Neural cell (in vitro differentiated cells): ENCODE measurements around the gene LAYN. TPM values are rescaled to one million over a fixed set of nuclear protein-coding genes. Genes with fewer than 3 reads are reported as not detected.

Experiments
- H2AFZ ChIP-seq: fragments of 200-600, 300-800 bp; sonication (generic), shearing (Covaris generic); 2 replicates; pipeline ENCODE4 v1.6.0; 2014; ENCODE audit warnings: low read depth, mild to moderate bottlenecking, antibody characterized with exemption, low read length, moderate library complexity
- H3F3A ChIP-seq: fragments of 200-600 bp; shearing (Covaris generic); 2 replicates; pipeline ENCODE4 v1.6.1; 2016; ENCODE audit warnings: mild to moderate bottlenecking, moderate library complexity, mixed read lengths, antibody characterized with exemption, low read length; ENCODE audit not compliant: insufficient read depth, poor library complexity, severe bottlenecking
- H3K27ac ChIP-seq: fragments of 200-600, 300-800 bp; sonication (generic), shearing (Covaris generic); 2 replicates; pipeline ENCODE4 v1.5.1; 2014; ENCODE audit warnings: mild to moderate bottlenecking, low read length, moderate library complexity
- H3K27me3 ChIP-seq: fragments of 300-800, 200-600 bp; sonication (generic), shearing (Covaris generic); 2 replicates; pipeline ENCODE4 v1.6.0; 2014; ENCODE audit warnings: mild to moderate bottlenecking, low read depth, low read length, moderate library complexity; ENCODE audit not compliant: insufficient read depth
- H3K36me3 ChIP-seq: fragments of 300-800, 200-600 bp; sonication (generic), shearing (Covaris generic); 2 replicates; pipeline ENCODE4 v1.5.1; 2014; ENCODE audit warnings: mild to moderate bottlenecking, antibody characterized with exemption, low read length, moderate library complexity; ENCODE audit not compliant: insufficient read depth
- H3K4me2 ChIP-seq: fragments of 300-800, 200-600 bp; sonication (generic), shearing (Covaris generic); 2 replicates; pipeline ENCODE4 v1.6.0; 2014; ENCODE audit warnings: mild to moderate bottlenecking, low read length
- H3K4me3 ChIP-seq: fragments of 300-800, 200-600 bp; sonication (generic), shearing (Covaris generic); 2 replicates; pipeline ENCODE4 v1.5.1; 2014; ENCODE audit warnings: mild to moderate bottlenecking, low read length, moderate library complexity
- H3K79me2 ChIP-seq: fragments of 200-600 bp; shearing (Covaris generic); replicated peaks from 2 replicates; pipeline ENCODE4 v1.6.0; 2014; ENCODE audit warnings: mild to moderate bottlenecking, low read length, moderate library complexity; ENCODE audit not compliant: insufficient read depth
- H3K9ac ChIP-seq: fragments of 300-800, 200-600 bp; sonication (generic), shearing (Covaris generic); 2 replicates; pipeline ENCODE4 v1.6.1; 2016; ENCODE audit warnings: mild to moderate bottlenecking, low read length, mixed read lengths
- H3K9me2 ChIP-seq: fragments of 200-600 bp; shearing (Covaris generic); 2 replicates; pipeline ENCODE4 v1.6.1; 2016; ENCODE audit warnings: mild to moderate bottlenecking, low read length, mixed read lengths; ENCODE audit not compliant: insufficient read depth
- H3K9me3 ChIP-seq: fragments of 200-600, 300-800 bp; sonication (generic), shearing (Covaris generic); 2 replicates; pipeline ENCODE4 v1.6.1; 2016; ENCODE audit warnings: mild to moderate bottlenecking, mixed run types, low read length, moderate library complexity, mixed read lengths
- H4K20me1 ChIP-seq: fragments of 200-600 bp; shearing (Covaris generic); 2 replicates; pipeline ENCODE4 v1.6.1; 2016; ENCODE audit warnings: mild to moderate bottlenecking, mixed run types; ENCODE audit not compliant: insufficient read depth
- CTCF ChIP-seq: fragments of 450-650 bp; IDR thresholded peaks from 2 replicates; pipeline ENCODE4 v1.5.1; 2014; ENCODE audit warnings: antibody characterized with exemption, mild to moderate bottlenecking, moderate library complexity; ENCODE audit not compliant: poor library complexity, severe bottlenecking
- EP300 ChIP-seq: fragments of 450-650 bp; conservative IDR thresholded peaks from 2 replicates; pipeline ENCODE4 v1.6.1; 2014; ENCODE audit warnings: antibody characterized with exemption, mild to moderate bottlenecking, moderate library complexity; ENCODE audit not compliant: poor library complexity, severe bottlenecking
- EZH2 ChIP-seq: fragments of 200-600, 300-800 bp; shearing (Covaris generic), sonication (generic); IDR thresholded peaks from 2 replicates; pipeline ENCODE4 v1.6.1; 2014; ENCODE audit warnings: antibody characterized with exemption, low read length, borderline replicate concordance, mild to moderate bottlenecking; ENCODE audit not compliant: insufficient read depth, poor library complexity, severe bottlenecking
- MXI1 ChIP-seq: fragments of 450-650 bp; conservative IDR thresholded peaks from 2 replicates; pipeline ENCODE4 v1.6.1; 2014; ENCODE audit warnings: antibody characterized with exemption, mild to moderate bottlenecking; ENCODE audit not compliant: poor library complexity, severe bottlenecking
- POLR2AphosphoS5 ChIP-seq: IDR thresholded peaks from 2 replicates; pipeline ENCODE4 v1.6.1; 2012
- RAD21 ChIP-seq: fragments of 450-650 bp; conservative IDR thresholded peaks from 2 replicates; pipeline ENCODE4 v1.6.1; 2014; ENCODE audit warnings: antibody characterized with exemption, mild to moderate bottlenecking, moderate library complexity
- REST ChIP-seq: IDR thresholded peaks from 2 replicates; pipeline ENCODE4 v1.6.1; 2012; ENCODE audit warnings: borderline replicate concordance
- SMC3 ChIP-seq: fragments of 450-650 bp; conservative IDR thresholded peaks from 2 replicates; pipeline ENCODE4 v1.6.1; 2014; ENCODE audit warnings: antibody characterized with exemption, mild to moderate bottlenecking, moderate library complexity; ENCODE audit not compliant: poor library complexity
- TAF1 ChIP-seq: IDR thresholded peaks from 2 replicates; pipeline ENCODE4 v1.6.1; 2012; ENCODE audit warnings: low read depth
- polyA plus RNA-seq: library from polyadenylated mRNA; depleted of rRNA; stranded (reverse); fragments of >200 nt; gene quantifications from 2 replicates; pipeline ENCODE4 v1.2.3, GENCODE V29; 2014

The LAYN gene
- polyA plus RNA-seq, 1 donor from 2014 or later = not detected

- TF ChIP-seq SMC3 = no peak
- no peak for TF ChIP-seq EP300
- TF ChIP-seq REST = no peak
- TF ChIP-seq RAD21 = no peak
- TF ChIP-seq TAF1 = no peak
- TF ChIP-seq MXI1 = no peak
- TF ChIP-seq POLR2AphosphoS5 = no peak
- TF ChIP-seq CTCF = no peak
- no peak for TF ChIP-seq EZH2
- Histone ChIP-seq H3K9me3 (no peaks in the 10 kb centered on the region), H2AFZ (no peak overlapping the region), H3K36me3 (no peaks in the 10 kb centered on the region), H3K27ac (no peak overlapping the region), H3K79me2 (no peaks in the 10 kb centered on the region), H3F3A (no peaks in the 10 kb centered on the region), H3K9me2 (no peaks in the 10 kb centered on the region), H3K4me2 (no peak overlapping the region), H3K9ac (no peak overlapping the region), H4K20me1 (no peaks in the 10 kb centered on the region), H3K4me3 (no peak overlapping the region), H3K27me3 (no peaks in the 10 kb centered on the region)
Observed at GRCh38 chr11:111562692-111563389, 22.3 kb downstream of the LAYN start.

GRCh38 chr11:111565114-111565720, 24.7 kb downstream of the LAYN start:
- Histone ChIP-seq H2AFZ (no peak overlapping the region), H4K20me1 (no peaks in the 10 kb centered on the region), H3K4me2 (no peak overlapping the region), H3K9me3 (no peaks in the 10 kb centered on the region), H3F3A (no peaks in the 10 kb centered on the region), H3K79me2 (no peaks in the 10 kb centered on the region), H3K9me2 (no peaks in the 10 kb centered on the region), H3K27ac (no peak overlapping the region), H3K4me3 (no peak overlapping the region), H3K9ac (no peak overlapping the region), H3K36me3 (no peaks in the 10 kb centered on the region), H3K27me3 (no peaks in the 10 kb centered on the region)
- TF ChIP-seq CTCF (peak; percentile 72), EZH2 (no peak), SMC3 (peak; percentile 81), RAD21 (peak; percentile 77)
